AG04450 (cell line): ENCODE data around the gene GPR161. TPM values are rescaled to one million over a fixed set of nuclear protein-coding genes. Genes with fewer than 3 reads are reported as not detected.

Experiments
- CTCF ChIA-PET: fragments of 300-600, 350-600 bp; formaldehyde crosslinking; extraction: SDS; loops from one replicate; lab custom pipeline; 2022; ENCODE audit warnings: antibody characterized with exemption, inconsistent platforms; lab: Charles Lee
- POLR2A ChIA-PET: fragments of 350-600 bp; formaldehyde crosslinking; extraction: SDS; loops from one replicate; lab custom pipeline; 2021; ENCODE audit warnings: antibody characterized with exemption, inconsistent platforms; lab: Yijun Ruan, JAX
- DNase-seq: peaks from one replicate; pipeline ENCODE4 v3.0.0-alpha.2; 2011; ENCODE audit warnings: low read depth, low spot score
- H3K27ac ChIP-seq: one replicate; pipeline ENCODE4 v1.5.1; 2012; ENCODE audit warnings: low read depth, low read length, control low read depth
- H3K27me3 ChIP-seq: one replicate; pipeline ENCODE4 v1.6.0; 2012; ENCODE audit warnings: low read length; ENCODE audit not compliant: control insufficient read depth, insufficient read depth
- H3K4me3 ChIP-seq: 2 replicates; pipeline ENCODE4 v1.5.1; 2011; ENCODE audit warnings: mild to moderate bottlenecking, low read depth, low read length, control low read depth
- H3K9me3 ChIP-seq: 2 replicates; pipeline ENCODE4 v1.5.1; 2012; ENCODE audit warnings: low read length; ENCODE audit not compliant: control insufficient read depth, insufficient read depth
- CTCF ChIP-seq: IDR thresholded peaks from 2 replicates; pipeline ENCODE4 v1.5.1; 2011; ENCODE audit warnings: low read depth, low read length, control low read depth, inconsistent platforms
- polyA plus RNA-seq: library from polyadenylated mRNA; depleted of rRNA; stranded (reverse); fragments of >200 nt; gene quantifications from 2 replicates; pipeline ENCODE4 v1.2.3, GENCODE V29; 2011

Gene GPR161
- polyA plus RNA-seq, 1 experiment, result 14.1 TPM

- no peak for TF ChIP-seq CTCF
- H3K27me3 ChIP-seq, result no peaks in the 10 kb centered on the region
- no peak overlapping the region for H3K4me3 ChIP-seq
- no peak overlapping the region for H3K27ac ChIP-seq
- H3K9me3 ChIP-seq, result no peaks in the 10 kb centered on the region
- POLR2A ChIA-PET, result no interaction called here
- CTCF ChIA-PET, result no interaction called here
- no peak for DNase-seq
Measured at GRCh38 chr1:168106274-168106673, 30.5 kb downstream of the GPR161 start.

- POLR2A ChIA-PET, result no interaction called here
- CTCF ChIA-PET, result no interaction called here
- DNase-seq, result no peak
- no peak for TF ChIP-seq CTCF
- Histone ChIP-seq H3K27me3 (no peaks in the 10 kb centered on the region), H3K27ac (no peak overlapping the region), H3K4me3 (no peak overlapping the region), H3K9me3 (no peaks in the 10 kb centered on the region)
Measured at GRCh38 chr1:168105846-168106245, 30.9 kb downstream of the GPR161 start.

- DNase-seq, result no peak
- H3K27me3 ChIP-seq, result no peaks in the 10 kb centered on the region
- POLR2A ChIA-PET, result no interaction called here
- TF ChIP-seq CTCF, result no peak
- no peaks in the 10 kb centered on the region for H3K9me3 ChIP-seq
- no peak overlapping the region for H3K27ac ChIP-seq
- no peak overlapping the region for H3K4me3 ChIP-seq
- CTCF ChIA-PET, result interaction anchor here (0.9 to 1.4 kb wide), 3 partner anchors 19 to 41 kb away, joined by 3 to 5 read pairs (median 4); no protein-coding TSS in a partner anchor
Measured at GRCh38 chr1:168104535-168104934, 32.2 kb downstream of the GPR161 start.

GRCh38 chr1:168102487-168102886 lies 34.2 kb downstream of the GPR161 start:
- no peaks in the 10 kb centered on the region for H3K27me3 ChIP-seq
- no peak for TF ChIP-seq CTCF
- DNase-seq, result no peak
- ChIA-PET POLR2A (no interaction called here), CTCF (interaction anchor here (0.7 to 3.1 kb wide), 7 partner anchors 15 to 415 kb away, joined by 3 to 12 read pairs (median 4); no protein-coding TSS in a partner anchor)
- H3K4me3 ChIP-seq, result no peak overlapping the region
- no peak overlapping the region for H3K27ac ChIP-seq
- no peaks in the 10 kb centered on the region for H3K9me3 ChIP-seq

- H3K9me3 ChIP-seq, result no peaks in the 10 kb centered on the region
- H3K27ac ChIP-seq, result no peak overlapping the region
- CTCF ChIA-PET, result interaction anchor here (2.3 to 3.1 kb wide), 2 partner anchors 16 to 19 kb away, joined by 11 to 12 read pairs; no protein-coding TSS in a partner anchor
- no peaks in the 10 kb centered on the region for H3K27me3 ChIP-seq
- TF ChIP-seq CTCF, result no peak
- no peak for DNase-seq
- POLR2A ChIA-PET, result no interaction called here
- H3K4me3 ChIP-seq, result no peak overlapping the region
Measured at GRCh38 chr1:168101336-168101735, 35.4 kb downstream of the GPR161 start.
